Myocyte (in vitro differentiated cells): ENCODE measurements around the gene GPR183. TPM values are rescaled to one million over a fixed set of nuclear protein-coding genes. Genes with fewer than 3 reads are reported as not detected.

ENCODE experiments used
- DNase-seq: peaks from one replicate; pipeline ENCODE4 v3.0.0-alpha.2; 2012; ENCODE audit warnings: low read depth
- polyA plus RNA-seq: library from polyadenylated mRNA; unstranded; fragments of >200 nt; gene quantifications from one replicate; pipeline ENCODE4 v1.2.1, GENCODE V29; 2012; ENCODE audit warnings: missing spikeins
- total RNA-seq: library from RNA; depleted of rRNA; stranded (reverse); fragments of >200 nt; gene quantifications from 2 replicates; pipeline ENCODE4 v1.2.3, GENCODE V29; 2014

Gene GPR183
- 0.32 TPM in 1 of 2 replicates, not detected in the other for total RNA-seq
- polyA plus RNA-seq: 0.19 TPM

GRCh38 chr13:99307247-99307646, at the start of gene GPR183:
GPR183 (minus strand) TSS chr13:99307399; CDS start chr13:99296145, 11,254 bp downstream.
- DNase-seq: no peak

GRCh38 chr13:99356262-99357091, 49.3 kb upstream of the GPR183 start:
- DNase-seq: peak; percentile 77

- no peak for DNase-seq
These were observed 48.7 kb upstream of the GPR183 start for GRCh38 chr13:99356012-99356261.

GRCh38 chr13:99355267-99356011, 48.2 kb upstream of the GPR183 start:
- DNase-seq: no peak

GRCh38 chr13:99354371-99354951, 47.3 kb upstream of the GPR183 start:
- no peak for DNase-seq

- DNase-seq: peak; percentile 49
These were observed 46.6 kb upstream of the GPR183 start for GRCh38 chr13:99353836-99354235.

- DNase-seq: no peak
These were observed 46.0 kb upstream of the GPR183 start for GRCh38 chr13:99353246-99353600.

- DNase-seq: no peak
These were observed 45.4 kb upstream of the GPR183 start for GRCh38 chr13:99352351-99353245.

- no peak for DNase-seq
These were observed 44.6 kb upstream of the GPR183 start for GRCh38 chr13:99351772-99352171.

- no peak for DNase-seq
These were observed 43.0 kb upstream of the GPR183 start for GRCh38 chr13:99350191-99350590.

GRCh38 chr13:99347911-99348451, 40.8 kb upstream of the GPR183 start:
- DNase-seq: peak; percentile 92

- no peak for DNase-seq
These were observed 40.2 kb upstream of the GPR183 start for GRCh38 chr13:99347335-99347878.

GRCh38 chr13:99346335-99347042, 39.3 kb upstream of the GPR183 start:
- no peak for DNase-seq

- DNase-seq: no peak
These were observed 38.1 kb upstream of the GPR183 start for GRCh38 chr13:99345345-99345744.

GRCh38 chr13:99344610-99345208, 37.5 kb upstream of the GPR183 start:
- DNase-seq: no peak

- peak; percentile 44 for DNase-seq
These were observed 35.6 kb upstream of the GPR183 start for GRCh38 chr13:99342723-99343315.

- no peak for DNase-seq
These were observed 34.9 kb upstream of the GPR183 start for GRCh38 chr13:99341969-99342722.

- DNase-seq: no peak
These were observed 33.4 kb upstream of the GPR183 start for GRCh38 chr13:99340638-99341037.
